Osteoblast (primary cell): Measurements from ENCODE around the gene TMF1. TPM values are rescaled to one million over a fixed set of nuclear protein-coding genes. Genes with fewer than 3 reads are reported as not detected.

Experiments
- DNase-seq: peaks from one replicate; pipeline ENCODE4 v3.0.0; 2011; ENCODE audit warnings: low spot score, mixed read lengths; ENCODE audit not compliant: insufficient read length; ENCODE audit errors: missing footprints
- H2AFZ ChIP-seq: 2 replicates; pipeline ENCODE4 v1.6.0; 2011; ENCODE audit warnings: mild to moderate bottlenecking, low read length
- H3K27ac ChIP-seq: 2 replicates; pipeline ENCODE4 v1.5.1; 2011; ENCODE audit warnings: mild to moderate bottlenecking, low read depth, low read length, moderate library complexity
- H3K27me3 ChIP-seq: 2 replicates; pipeline ENCODE4 v1.6.0; 2012; ENCODE audit warnings: mild to moderate bottlenecking, control low read depth, inconsistent platforms, low read length, moderate library complexity; ENCODE audit not compliant: insufficient read depth
- H3K36me3 ChIP-seq: 2 replicates; pipeline ENCODE4 v1.5.1; 2011; ENCODE audit warnings: mild to moderate bottlenecking, low read length, control low read depth, moderate library complexity; ENCODE audit not compliant: insufficient read depth
- H3K4me1 ChIP-seq: 2 replicates; pipeline ENCODE4 v1.5.1; 2011; ENCODE audit warnings: mild to moderate bottlenecking, low read length, control low read depth, moderate library complexity; ENCODE audit not compliant: insufficient read depth
- H3K4me2 ChIP-seq: 2 replicates; pipeline ENCODE4 v1.6.0; 2011; ENCODE audit warnings: mild to moderate bottlenecking, low read length; ENCODE audit not compliant: insufficient read depth
- H3K4me3 ChIP-seq: fragments of 200-600 bp; sonication (generic); 3 replicates; pipeline ENCODE4 v1.5.1; 2012; ENCODE audit warnings: mild to moderate bottlenecking, low read length, inconsistent platforms; ENCODE audit not compliant: insufficient read depth
- H3K79me2 ChIP-seq: 2 replicates; pipeline ENCODE4 v1.6.0; 2012; ENCODE audit warnings: mild to moderate bottlenecking, low read length, control low read depth, inconsistent platforms; ENCODE audit not compliant: insufficient read depth
- H3K9me3 ChIP-seq: 2 replicates; pipeline ENCODE4 v1.5.1; 2011; ENCODE audit warnings: low read depth, low read length, control low read depth
- H4K20me1 ChIP-seq: 2 replicates; pipeline ENCODE4 v1.6.0; 2012; ENCODE audit warnings: mild to moderate bottlenecking, low read length, control low read depth; ENCODE audit not compliant: insufficient read depth
- CTCF ChIP-seq: IDR thresholded peaks from 2 replicates; pipeline ENCODE4 v1.5.1; 2011; ENCODE audit warnings: mild to moderate bottlenecking, low read depth, low read length, moderate library complexity; ENCODE audit errors: extremely low read depth
- total RNA-seq: library from RNA; depleted of rRNA; stranded (reverse); fragments of >200 nt; gene quantifications from 2 replicates; pipeline ENCODE4 v1.2.3, GENCODE V29; 2012

Gene TMF1
- total RNA-seq, 1 donor, result 45.6 TPM

- no peaks in the 10 kb centered on the region for H3K9me3 ChIP-seq
- no peak for TF ChIP-seq CTCF
- no peak overlapping the region for H3K4me2 ChIP-seq
- no peak overlapping the region for H3K4me3 ChIP-seq
- H3K36me3 ChIP-seq, result peaks cover 84% of the 10 kb centered on the region
- peak overlapping the region; percentile 91 for H3K27ac ChIP-seq
- H2AFZ ChIP-seq, result no peak overlapping the region
- H3K4me1 ChIP-seq, result peaks cover 25% of the 10 kb centered on the region
- peaks cover 20% of the 10 kb centered on the region for H3K79me2 ChIP-seq
- no peaks in the 10 kb centered on the region for H4K20me1 ChIP-seq
- no peak for DNase-seq
- H3K27me3 ChIP-seq, result no peaks in the 10 kb centered on the region
Measured at GRCh38 chr3:69032737-69033136, 19.4 kb downstream of the TMF1 start.

- Histone ChIP-seq H3K36me3 (peaks cover 88% of the 10 kb centered on the region), H3K27ac (peak overlapping the region; percentile 91), H3K4me1 (peaks cover 25% of the 10 kb centered on the region), H3K79me2 (peaks cover 20% of the 10 kb centered on the region), H3K9me3 (no peaks in the 10 kb centered on the region), H4K20me1 (no peaks in the 10 kb centered on the region), H3K4me2 (peak overlapping the region; percentile 21), H3K4me3 (no peak overlapping the region), H2AFZ (no peak overlapping the region), H3K27me3 (no peaks in the 10 kb centered on the region)
- peak; percentile 75 for DNase-seq
- TF ChIP-seq CTCF, result no peak
Measured at GRCh38 chr3:69032142-69032541, 20.0 kb downstream of the TMF1 start.

GRCh38 chr3:69031635-69032034 lies 20.5 kb downstream of the TMF1 start:
- H4K20me1 ChIP-seq, result no peaks in the 10 kb centered on the region
- H3K79me2 ChIP-seq, result peaks cover 20% of the 10 kb centered on the region
- H3K36me3 ChIP-seq, result peaks cover 87% of the 10 kb centered on the region
- peak overlapping the region; percentile 91 for H3K27ac ChIP-seq
- H3K4me1 ChIP-seq, result peaks cover 25% of the 10 kb centered on the region
- TF ChIP-seq CTCF, result no peak
- H3K4me3 ChIP-seq, result no peak overlapping the region
- no peak for DNase-seq
- no peaks in the 10 kb centered on the region for H3K27me3 ChIP-seq
- H3K4me2 ChIP-seq, result peak overlapping the region; percentile 21
- no peak overlapping the region for H2AFZ ChIP-seq
- no peaks in the 10 kb centered on the region for H3K9me3 ChIP-seq

- Histone ChIP-seq H4K20me1 (no peaks in the 10 kb centered on the region), H3K79me2 (peaks cover 9% of the 10 kb centered on the region), H3K4me2 (no peak overlapping the region), H3K9me3 (no peaks in the 10 kb centered on the region), H3K27ac (no peak overlapping the region), H3K27me3 (no peaks in the 10 kb centered on the region), H3K4me1 (no peaks in the 10 kb centered on the region), H3K36me3 (peaks cover 64% of the 10 kb centered on the region), H2AFZ (no peak overlapping the region), H3K4me3 (no peak overlapping the region)
- no peak for TF ChIP-seq CTCF
- DNase-seq, result no peak
Measured at GRCh38 chr3:69020857-69021256, 31.3 kb downstream of the TMF1 start.
